SU-DHL-6 (cell line): ENCODE data around the gene LRRC46.

Source experiments
- EZH2phosphoT487 ChIP-seq: fragments of 200-600 bp; sonication (generic), shearing (Covaris generic); conservative IDR thresholded peaks from 2 replicates; pipeline ENCODE4 v1.6.1; 2018; ENCODE audit warnings: mild to moderate bottlenecking, antibody characterized with exemption, low read length, moderate library complexity, mixed read lengths
- TF ChIP-seq, protein P1 (sequence below): fragments of 200-600 bp; sonication (generic); IDR thresholded peaks from one replicate; pipeline ENCODE4 v1.5.1; 2017; ENCODE audit warnings: antibody characterized with exemption, mild to moderate bottlenecking, low read length, moderate library complexity; ENCODE audit not compliant: insufficient read depth, poor library complexity, severe bottlenecking

DNA sequence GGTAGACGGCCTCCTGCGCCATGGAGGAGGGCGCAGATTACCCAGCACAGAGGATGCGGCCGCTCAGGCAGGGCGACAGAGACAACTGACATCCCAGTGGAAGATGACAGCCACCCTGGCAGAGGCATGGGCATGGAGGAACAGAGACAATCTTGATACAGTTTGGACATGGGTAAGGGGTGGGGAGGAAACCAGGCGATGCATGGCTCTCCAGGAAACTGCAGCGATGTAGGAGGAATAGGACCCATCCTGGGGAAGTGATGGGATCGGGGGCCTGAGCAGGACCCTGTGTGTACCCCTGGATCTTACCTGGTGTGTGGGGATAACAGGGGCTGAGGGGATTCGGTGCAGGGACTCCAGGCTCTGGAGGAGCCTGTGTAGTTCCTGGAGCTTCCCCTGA lies 14.5 kb upstream of the LRRC46 start:
- TF ChIP-seq, protein P1, sequence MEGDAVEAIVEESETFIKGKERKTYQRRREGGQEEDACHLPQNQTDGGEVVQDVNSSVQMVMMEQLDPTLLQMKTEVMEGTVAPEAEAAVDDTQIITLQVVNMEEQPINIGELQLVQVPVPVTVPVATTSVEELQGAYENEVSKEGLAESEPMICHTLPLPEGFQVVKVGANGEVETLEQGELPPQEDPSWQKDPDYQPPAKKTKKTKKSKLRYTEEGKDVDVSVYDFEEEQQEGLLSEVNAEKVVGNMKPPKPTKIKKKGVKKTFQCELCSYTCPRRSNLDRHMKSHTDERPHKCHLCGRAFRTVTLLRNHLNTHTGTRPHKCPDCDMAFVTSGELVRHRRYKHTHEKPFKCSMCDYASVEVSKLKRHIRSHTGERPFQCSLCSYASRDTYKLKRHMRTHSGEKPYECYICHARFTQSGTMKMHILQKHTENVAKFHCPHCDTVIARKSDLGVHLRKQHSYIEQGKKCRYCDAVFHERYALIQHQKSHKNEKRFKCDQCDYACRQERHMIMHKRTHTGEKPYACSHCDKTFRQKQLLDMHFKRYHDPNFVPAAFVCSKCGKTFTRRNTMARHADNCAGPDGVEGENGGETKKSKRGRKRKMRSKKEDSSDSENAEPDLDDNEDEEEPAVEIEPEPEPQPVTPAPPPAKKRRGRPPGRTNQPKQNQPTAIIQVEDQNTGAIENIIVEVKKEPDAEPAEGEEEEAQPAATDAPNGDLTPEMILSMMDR, result no peak
- no peak for TF ChIP-seq EZH2phosphoT487
